Glomerular endothelial cell (primary cell): ENCODE data around the gene TIE1. TPM values are rescaled to one million over a fixed set of nuclear protein-coding genes. Genes with fewer than 3 reads are reported as not detected.

ENCODE experiments used
- DNase-seq: peaks from one replicate; pipeline ENCODE4 v3.0.0-alpha.2; 2011; ENCODE audit warnings: low read depth, low spot score; ENCODE audit errors: extremely low read depth
- total RNA-seq: library from RNA; depleted of rRNA; stranded (reverse); fragments of >200 nt; gene quantifications from 2 replicates; pipeline ENCODE4 v1.2.3, GENCODE V29; 2015

TIE1 gene
- total RNA-seq, 1 donor from 2014 or later = 640 TPM

DNA sequence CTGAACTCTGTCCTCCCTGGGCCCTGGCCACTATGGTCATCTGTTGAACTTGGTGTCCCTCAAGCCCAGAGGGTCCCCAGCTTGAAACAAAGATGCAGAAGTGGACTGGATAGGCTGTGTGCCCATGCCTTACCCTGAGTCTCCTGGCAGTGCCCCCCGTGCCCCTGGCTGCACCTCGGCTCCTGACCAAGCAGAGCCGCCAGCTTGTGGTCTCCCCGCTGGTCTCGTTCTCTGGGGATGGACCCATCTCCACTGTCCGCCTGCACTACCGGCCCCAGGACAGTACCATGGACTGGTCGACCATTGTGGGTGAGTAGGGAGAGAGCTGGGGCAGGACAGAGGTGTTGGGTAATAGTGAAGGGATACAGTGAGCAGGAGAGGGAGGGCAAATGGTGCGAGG, 10.7 kb downstream of the TIE1 start:
- DNase-seq = no peak

DNA sequence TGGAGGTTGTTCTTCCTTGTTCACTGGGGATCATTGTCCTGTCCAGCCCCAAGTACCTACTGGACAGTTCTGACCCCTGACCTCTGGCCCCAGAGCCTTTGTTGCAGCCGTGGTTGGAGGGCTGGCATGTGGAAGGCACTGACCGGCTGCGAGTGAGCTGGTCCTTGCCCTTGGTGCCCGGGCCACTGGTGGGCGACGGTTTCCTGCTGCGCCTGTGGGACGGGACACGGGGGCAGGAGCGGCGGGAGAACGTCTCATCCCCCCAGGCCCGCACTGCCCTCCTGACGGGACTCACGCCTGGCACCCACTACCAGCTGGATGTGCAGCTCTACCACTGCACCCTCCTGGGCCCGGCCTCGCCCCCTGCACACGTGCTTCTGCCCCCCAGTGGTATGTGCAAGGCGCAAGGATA, 11.4 kb downstream of the TIE1 start:
- DNase-seq = no peak

DNA sequence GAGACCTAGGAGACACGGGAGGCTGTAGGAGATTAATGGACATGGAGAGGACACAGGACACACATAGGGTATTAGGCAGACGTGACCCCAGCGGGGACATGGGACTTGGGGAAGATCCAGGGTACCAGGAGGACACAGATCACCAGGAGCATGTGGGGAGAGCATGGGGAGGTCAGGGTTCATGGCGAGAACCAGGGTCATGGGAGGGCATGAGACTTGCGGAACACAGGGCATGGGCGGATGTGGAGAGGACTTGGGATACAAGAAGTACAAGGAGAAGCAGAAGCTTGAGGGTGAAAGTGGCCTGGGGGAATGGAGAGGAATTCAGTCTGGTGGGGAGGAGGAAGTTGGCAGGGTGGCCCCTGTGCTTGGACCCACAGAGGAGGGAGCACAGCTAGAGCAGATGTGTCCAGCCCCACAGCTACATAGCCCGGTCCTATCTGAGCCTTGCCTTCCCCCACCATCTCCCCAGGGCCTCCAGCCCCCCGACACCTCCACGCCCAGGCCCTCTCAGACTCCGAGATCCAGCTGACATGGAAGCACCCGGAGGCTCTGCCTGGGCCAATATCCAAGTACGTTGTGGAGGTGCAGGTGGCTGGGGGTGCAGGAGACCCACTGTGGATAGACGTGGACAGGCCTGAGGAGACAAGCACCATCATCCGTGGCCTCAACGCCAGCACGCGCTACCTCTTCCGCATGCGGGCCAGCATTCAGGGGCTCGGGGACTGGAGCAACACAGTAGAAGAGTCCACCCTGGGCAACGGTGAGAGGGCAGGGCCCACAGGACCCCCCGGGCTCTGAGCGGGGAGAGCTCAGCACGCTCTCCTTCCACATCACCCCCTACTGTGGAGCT, 12.1 kb downstream of the TIE1 start:
- no peak for DNase-seq

DNA sequence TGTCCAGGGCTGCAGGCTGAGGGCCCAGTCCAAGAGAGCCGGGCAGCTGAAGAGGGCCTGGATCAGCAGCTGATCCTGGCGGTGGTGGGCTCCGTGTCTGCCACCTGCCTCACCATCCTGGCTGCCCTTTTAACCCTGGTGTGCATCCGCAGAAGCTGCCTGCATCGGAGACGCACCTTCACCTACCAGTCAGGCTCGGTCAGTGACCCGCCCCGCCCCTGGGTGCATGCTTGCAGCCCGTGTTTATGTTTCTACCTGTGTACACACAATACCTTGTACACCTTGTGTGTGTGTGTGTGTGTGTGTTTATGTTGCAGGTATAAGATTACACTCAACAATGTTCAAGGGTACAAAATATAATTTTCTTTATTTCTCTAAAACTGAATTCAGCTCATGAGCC, 13.0 kb downstream of the TIE1 start:
- no peak for DNase-seq

DNA sequence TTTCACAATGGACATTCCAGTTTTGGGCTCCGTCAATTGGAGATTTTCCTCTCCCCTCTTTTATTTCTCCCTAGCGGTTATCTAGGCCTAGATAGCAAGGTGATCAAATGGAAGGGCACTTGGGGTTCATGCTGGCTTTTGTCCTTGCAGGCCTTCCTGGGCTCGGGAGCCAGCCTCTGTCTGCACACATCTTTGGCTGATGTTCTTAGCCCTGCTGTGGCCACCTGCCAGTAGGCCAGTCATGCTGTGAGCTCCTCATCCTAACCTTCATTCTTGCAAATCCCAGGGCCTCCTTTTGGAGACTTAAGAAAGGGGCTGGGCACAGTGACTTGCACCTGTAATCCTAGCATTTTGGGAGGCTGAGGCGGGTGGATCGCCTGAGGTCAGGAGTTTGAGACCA, 13.5 kb downstream of the TIE1 start:
- DNase-seq = no peak

DNA sequence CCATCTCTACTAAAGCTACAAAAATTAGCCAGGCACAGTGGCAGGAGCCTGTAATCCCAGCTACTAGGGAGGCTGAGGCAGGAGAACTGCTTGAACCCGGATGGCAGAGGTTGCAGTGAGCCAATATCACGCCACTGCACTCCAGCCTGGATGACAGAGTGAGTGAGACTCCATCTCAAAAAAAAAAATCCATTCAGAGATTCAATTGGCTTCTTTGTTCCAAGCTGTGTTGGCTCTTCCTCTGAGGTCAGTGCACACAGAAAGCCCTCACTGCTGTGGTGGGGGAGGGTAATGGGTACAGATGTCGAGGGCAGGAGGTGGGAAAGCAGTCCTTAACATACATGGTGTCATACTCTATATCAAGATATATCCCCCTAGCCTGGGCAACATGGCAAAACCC, 14.7 kb downstream of the TIE1 start:
- no peak for DNase-seq

DNA sequence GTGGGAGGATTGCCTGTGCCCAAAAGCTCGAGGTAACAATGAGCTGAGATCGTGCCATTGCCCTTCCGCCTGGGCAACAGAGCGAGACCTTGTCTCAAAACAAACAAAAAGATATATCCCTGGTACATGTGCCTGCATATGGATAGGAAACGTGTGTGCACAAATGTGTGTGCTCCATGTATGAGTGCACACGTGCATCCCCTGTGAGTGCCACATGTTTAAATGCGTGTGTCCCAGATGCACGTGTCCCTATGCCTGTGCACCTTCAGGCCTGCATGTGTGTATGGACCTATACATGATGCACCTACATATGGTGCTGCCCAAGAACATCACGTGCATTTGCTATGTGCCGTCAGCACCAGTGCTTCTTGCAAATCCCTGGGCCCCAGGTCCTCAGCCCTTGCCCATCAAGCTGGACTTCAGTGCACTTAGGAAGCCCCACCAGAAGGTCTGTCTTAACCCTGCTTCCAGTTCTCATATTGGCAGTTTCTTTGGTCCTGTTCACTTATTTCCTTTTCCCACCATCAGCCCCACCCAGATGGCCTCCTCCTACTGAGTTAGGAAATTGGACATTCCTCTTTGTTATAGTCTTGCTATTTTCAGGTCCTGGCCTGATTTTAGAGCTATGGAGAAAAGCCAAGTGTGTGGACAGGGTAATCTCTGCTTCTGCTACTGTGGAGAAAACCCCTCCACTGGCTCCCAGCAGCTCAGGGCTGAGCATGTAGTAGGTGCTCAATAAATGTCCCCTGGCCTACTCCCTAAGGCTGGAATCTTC, 15.4 kb downstream of the TIE1 start:
- no peak for DNase-seq

DNA sequence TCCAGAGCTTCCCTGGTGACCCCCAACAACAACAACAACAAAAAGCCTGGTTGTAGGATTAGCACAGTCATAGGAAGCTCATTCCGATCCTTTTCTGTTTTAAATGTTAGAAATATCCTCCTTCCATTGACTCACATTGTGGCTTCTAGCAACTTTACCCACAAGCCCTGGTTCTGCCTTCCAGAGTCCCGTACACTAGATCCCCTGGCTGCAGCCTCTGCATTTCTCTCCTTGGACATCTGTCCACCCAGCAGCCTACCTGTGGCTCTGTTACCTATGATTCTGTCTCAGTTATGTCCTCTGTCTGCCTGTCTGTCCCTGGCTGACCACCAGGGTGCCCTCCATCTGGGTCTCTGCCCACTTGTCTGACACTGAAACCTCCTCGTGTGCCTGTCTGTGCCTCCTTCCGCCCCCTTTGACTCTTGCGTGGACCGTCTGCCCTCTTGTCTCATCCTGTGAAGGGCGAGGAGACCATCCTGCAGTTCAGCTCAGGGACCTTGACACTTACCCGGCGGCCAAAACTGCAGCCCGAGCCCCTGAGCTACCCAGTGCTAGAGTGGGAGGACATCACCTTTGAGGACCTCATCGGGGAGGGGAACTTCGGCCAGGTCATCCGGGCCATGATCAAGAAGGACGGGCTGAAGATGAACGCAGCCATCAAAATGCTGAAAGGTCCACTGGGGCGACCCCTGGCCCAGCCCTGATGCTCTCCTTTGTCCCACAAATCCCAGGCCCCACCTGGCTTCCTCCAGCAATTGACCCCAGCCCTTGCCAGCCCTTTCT, 16.1 kb downstream of the TIE1 start:
- no peak for DNase-seq

DNA sequence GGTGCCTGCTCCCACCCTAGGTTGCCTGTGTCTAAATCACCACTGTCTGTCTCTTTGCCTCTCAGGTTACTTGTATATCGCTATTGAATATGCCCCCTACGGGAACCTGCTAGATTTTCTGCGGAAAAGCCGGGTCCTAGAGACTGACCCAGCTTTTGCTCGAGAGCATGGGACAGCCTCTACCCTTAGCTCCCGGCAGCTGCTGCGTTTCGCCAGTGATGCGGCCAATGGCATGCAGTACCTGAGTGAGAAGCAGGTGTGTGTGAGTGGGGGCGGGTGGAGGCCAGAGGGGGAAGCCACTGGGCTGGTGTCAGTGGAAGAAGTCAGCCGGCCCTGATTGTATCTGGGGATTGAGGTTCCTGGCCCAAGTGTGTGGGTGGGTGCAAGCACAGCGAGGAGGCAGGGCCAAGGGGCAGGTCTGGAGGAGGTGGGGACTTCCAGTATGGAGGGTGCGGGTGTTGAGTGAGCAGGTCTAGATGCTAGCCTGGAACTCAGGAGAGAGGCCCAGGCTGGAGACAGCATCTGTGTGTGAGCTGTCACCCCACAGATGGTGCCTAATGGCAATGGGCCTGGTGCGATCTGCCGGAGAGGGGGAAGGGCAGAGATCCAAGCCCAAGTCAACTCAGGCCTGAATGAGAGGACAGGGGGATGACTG, 17.2 kb downstream of the TIE1 start:
- DNase-seq = no peak

DNA sequence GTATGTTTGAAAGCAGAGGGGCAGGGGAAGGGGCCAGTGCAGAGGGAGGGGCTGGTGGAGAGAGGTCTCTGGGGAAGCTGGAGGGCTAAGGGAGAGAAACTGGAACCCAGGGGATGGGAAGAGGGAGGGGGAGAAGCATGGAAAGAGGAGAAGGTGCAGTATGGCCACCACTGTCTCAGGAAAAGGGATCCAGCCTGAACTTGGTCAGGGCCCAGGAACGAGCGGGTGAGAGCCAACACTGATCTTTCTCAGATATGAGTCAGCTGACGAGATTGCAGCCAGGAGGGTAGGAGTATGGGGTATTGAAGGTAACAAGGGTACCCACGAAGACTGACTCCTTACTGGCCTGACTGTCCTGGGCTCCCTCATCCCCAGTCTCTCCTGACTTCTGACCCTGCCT, 18.0 kb downstream of the TIE1 start:
- no peak for DNase-seq

DNA sequence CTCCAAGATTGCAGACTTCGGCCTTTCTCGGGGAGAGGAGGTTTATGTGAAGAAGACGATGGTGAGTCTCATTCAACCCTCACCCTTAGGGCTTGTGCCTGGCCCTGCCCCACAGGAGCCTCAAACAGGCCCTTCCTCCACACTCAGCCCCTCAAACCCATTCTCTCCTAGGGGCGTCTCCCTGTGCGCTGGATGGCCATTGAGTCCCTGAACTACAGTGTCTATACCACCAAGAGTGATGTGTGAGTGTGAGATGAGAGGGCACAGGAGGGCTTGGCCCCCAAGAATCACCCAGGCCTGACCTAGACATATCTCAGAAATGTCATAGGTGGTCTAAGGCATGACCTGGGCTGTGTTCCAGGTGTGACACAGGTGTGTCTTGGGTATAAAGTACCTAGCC, 18.5 kb downstream of the TIE1 start:
- no peak for DNase-seq

DNA sequence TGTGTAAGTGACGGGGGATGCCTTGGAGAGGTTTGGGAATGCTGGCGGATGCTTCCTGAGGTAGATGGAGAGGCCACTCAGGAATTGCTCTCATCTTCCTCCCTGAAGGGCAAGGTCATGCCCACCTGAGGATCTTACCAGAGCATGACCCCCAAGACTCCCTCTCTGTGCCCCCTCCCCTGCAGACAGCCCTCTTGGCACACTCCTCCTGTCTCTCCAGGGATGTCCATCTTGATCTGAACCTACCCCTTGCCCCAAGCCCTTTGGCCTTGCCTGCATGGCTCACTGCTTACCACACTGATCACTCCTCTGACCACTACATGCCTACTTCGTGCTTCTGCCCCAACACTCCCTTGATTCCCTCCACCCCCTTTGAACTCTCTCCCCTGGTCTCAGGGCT, 19.0 kb downstream of the TIE1 start:
- DNase-seq = no peak

DNA sequence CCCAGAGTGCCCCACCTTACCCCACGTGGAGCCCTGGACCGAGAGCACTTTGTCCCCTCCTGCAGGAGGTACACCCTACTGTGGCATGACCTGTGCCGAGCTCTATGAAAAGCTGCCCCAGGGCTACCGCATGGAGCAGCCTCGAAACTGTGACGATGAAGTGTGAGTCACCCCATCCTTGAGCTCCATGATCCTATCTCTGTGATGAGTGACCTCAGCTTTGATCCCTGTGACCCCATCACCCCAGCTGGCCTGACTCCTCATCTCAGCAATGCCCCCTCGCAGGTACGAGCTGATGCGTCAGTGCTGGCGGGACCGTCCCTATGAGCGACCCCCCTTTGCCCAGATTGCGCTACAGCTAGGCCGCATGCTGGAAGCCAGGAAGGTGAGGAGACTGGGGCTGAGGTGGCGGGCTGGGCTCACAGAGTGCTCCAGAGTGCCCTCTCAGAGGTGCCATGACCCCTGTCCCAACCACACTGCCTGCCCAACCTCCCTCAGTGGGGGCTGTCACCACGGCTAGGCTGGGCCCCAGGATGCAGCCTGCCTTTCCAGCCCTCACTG, 20.6 kb downstream of the TIE1 start:
- DNase-seq = no peak

DNA sequence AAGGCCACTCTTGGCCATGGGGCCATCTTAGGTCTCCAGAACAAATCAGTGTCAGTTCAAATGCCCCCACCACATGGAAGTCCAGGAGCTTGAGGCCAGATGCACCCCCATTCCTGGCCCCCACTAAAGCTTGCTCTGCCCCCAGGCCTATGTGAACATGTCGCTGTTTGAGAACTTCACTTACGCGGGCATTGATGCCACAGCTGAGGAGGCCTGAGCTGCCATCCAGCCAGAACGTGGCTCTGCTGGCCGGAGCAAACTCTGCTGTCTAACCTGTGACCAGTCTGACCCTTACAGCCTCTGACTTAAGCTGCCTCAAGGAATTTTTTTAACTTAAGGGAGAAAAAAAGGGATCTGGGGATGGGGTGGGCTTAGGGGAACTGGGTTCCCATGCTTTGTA, 21.7 kb downstream of the TIE1 start:
- no peak for DNase-seq

DNA sequence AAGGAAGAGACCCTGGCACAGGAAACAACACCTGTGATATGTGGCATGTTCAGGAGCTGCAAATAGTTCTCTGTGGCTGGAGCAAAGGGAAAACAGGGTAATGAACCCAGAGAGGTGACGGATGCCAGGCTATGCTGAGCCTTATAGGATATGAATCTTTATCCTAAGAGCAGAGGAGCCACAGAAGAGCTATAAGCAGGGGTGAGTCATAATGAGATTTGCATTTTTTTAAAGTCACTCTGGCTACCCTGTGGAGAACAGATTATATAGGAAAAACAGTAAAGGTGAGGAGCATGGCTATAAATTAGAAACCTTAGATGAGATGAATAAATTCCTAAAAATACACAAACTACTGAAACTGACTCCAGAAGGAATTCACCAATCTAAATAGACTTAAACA, 24.0 kb downstream of the TIE1 start:
- DNase-seq = no peak

DNA sequence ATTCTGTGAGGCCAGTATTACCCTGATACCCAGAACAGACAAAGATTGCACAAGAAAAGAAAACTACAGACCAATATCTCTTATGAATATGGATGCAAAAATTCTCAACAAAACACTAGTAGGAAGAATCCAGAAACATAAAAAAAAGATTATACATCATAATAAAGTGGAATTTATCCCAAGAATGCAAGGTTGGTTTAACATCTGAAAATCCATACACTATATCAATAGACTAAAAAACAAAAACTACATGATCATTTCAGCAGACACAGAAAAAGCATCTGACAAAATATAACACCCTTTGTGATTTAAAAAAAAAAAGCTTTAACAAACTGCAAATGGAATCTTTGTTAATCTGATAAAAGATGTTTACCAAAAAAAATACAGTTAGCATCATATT, 24.6 kb downstream of the TIE1 start:
- DNase-seq = no peak

DNA sequence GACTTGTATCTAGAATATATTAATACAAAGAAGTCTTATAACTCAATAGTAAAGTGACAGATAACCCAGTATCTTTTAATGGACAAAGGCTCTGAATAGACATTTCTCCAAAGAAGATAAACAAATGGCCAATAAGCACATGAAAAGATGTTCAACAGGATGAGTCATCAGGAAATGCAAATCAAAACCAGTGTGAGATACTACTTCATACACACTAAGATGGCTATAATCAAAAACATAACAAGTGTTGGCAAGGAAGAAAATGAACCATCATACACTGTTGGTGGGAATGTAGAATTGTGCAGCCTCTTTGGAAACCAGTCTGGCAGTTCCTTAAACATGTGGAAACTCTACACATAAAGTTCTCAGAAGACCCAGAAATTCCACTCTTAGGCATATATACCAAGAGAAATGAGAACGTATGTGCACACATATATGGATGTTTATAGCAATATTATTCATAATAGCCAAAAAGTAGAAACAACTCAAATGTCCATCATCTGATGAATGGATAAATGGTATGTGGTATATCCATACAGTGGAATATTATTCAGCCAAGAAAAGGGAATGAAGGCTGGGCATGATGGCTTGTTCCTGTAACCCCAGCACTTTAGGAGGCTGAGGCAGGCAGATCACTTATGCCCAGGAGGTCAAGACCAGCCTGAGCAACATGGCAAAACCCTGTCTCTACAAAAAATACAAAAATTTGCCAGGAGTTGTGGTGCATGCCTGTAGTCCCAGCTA, 26.9 kb downstream of the TIE1 start:
- DNase-seq = no peak

DNA sequence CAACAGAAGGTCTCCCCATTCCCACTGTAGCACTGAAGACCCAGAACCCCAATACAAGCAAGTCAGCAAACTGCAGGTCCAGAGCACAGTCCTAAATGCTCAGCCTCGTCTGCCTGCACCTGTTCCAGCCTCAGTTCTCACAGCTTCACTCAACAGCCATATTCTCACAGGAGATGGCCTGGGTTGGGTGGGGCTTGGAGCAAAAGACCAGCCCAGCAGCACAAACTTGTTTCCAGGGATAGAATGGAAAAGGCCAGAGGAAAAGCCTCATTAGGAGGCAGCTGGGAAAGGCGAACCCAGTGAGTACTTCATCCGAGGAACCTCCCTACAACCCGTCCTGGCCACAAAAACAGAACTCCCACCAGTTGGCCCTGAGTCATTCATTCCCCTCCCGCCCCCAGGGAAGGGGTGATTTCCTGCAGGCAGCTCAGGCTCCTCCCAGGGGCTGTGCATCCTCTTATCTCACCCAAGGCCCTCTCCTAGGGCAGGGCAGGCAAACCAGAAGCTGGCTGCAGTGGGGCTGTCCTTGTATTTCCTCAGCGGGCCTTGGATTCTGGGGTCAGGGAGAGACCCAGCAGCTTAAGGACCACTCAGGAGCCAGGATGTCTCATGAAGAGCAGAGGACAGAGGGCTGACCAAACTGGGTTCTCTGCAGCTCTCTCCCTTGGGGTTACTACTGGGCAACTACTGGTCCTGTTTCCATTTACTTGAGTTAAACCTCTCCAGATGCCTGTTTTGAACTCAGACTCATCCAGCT, 29.4 kb downstream of the TIE1 start:
- DNase-seq = no peak

DNA sequence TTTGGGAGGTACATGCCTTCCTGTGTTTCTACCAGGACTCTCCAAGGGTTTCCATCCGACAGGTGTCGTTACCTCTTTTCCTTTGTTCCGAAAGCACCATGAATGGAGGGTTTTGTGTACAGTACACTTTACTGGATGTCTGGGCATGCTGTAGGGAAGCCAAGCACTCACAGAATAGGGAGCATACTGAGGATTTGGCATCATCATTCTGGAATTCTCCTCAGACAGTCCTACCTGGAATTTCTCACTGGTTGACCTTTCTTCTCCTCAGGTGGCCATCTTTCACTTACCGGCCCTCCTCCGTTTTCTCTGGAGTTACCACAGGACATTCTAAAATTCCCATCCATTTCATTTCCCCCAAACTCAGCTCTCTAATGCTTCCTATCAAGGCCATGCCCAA, 30.9 kb downstream of the TIE1 start:
- DNase-seq = no peak
